Thyroid gland (tissue), 4 donors: ENCODE measurements around the gene NEMP1. TPM values are rescaled to one million over a fixed set of nuclear protein-coding genes. Genes with fewer than 3 reads are reported as not detected.

Source experiments
- DNase-seq, 2 donors: peaks; one replicate each; pipeline ENCODE4 v3.0.0-alpha.2; 2019
- H3K27ac ChIP-seq, 3 donors: fragments of 200-600 bp; sonication (generic); 1 replicate in 2 of 3; 2 replicates in 1 of 3; pipeline ENCODE4 v1.5.1; 2016 to 2019; ENCODE audit warnings: mild to moderate bottlenecking in 1 of 3, moderate library complexity in 1 of 3
- H3K27me3 ChIP-seq: fragments of 200-600 bp; sonication (generic); one replicate; pipeline ENCODE4 v1.5.1; 2019
- H3K36me3 ChIP-seq, 2 donors: fragments of 200-600 bp; sonication (generic); one replicate each; pipeline ENCODE4 v1.5.1; 2016 to 2019
- H3K4me1 ChIP-seq, 2 donors: fragments of 200-600 bp; sonication (generic); one replicate each; pipeline ENCODE4 v1.5.1; 2017 to 2019
- H3K4me3 ChIP-seq, 3 donors: fragments of 200-600 bp; sonication (generic); replicated peaks in 1 of 3; 1 replicate in 2 of 3; 2 replicates in 1 of 3; pipeline ENCODE4 v1.5.1; 2016; ENCODE audit warnings: mild to moderate bottlenecking in 1 of 3
- H3K9me3 ChIP-seq: fragments of 200-600 bp; sonication (generic); one replicate; pipeline ENCODE4 v1.5.1; 2017
- POLR2A ChIP-seq, 2 donors: fragments of 450-650 bp; IDR thresholded peaks; one replicate each; pipeline ENCODE4 v1.6.1; 2017; ENCODE audit warnings: antibody characterized with exemption in 2 of 2, mild to moderate bottlenecking in 2 of 2, moderate library complexity in 1 of 2
- WGBS, 2 donors: methylation state at CpG; one replicate each; pipeline ENCODE4 v1.1.5; 2017; 5-methylcytosine and 5-hydroxymethylcytosine counted together
- intact Hi-C: fragments of 100-400 bp; cut with DNase I; formaldehyde crosslinking; loops from one replicate; pipeline ENCODE4 v1.15.1; 2023
- total RNA-seq, 4 donors: library from RNA; depleted of rRNA; stranded (reverse); fragments of >200 nt; gene quantifications; one replicate each; pipeline ENCODE4 v1.2.3, GENCODE V29; 2016
- TF ChIP-seq, protein P1 (sequence below), 6 experiments: fragments of 200-600 bp in 3 of 6; fragments of 450-650 bp in 3 of 6; sonication (generic) in 3 of 6; IDR thresholded peaks; one replicate each; pipeline ENCODE4 v1.5.1; 2016 to 2019; ENCODE audit warnings: antibody characterized with exemption in 6 of 6, mild to moderate bottlenecking in 2 of 6, inconsistent platforms in 1 of 6, moderate library complexity in 1 of 6

NEMP1 gene
- total RNA-seq, 4 donors from 2014 or later, result 5.6 to 10.9 (median 9.2) TPM

DNA sequence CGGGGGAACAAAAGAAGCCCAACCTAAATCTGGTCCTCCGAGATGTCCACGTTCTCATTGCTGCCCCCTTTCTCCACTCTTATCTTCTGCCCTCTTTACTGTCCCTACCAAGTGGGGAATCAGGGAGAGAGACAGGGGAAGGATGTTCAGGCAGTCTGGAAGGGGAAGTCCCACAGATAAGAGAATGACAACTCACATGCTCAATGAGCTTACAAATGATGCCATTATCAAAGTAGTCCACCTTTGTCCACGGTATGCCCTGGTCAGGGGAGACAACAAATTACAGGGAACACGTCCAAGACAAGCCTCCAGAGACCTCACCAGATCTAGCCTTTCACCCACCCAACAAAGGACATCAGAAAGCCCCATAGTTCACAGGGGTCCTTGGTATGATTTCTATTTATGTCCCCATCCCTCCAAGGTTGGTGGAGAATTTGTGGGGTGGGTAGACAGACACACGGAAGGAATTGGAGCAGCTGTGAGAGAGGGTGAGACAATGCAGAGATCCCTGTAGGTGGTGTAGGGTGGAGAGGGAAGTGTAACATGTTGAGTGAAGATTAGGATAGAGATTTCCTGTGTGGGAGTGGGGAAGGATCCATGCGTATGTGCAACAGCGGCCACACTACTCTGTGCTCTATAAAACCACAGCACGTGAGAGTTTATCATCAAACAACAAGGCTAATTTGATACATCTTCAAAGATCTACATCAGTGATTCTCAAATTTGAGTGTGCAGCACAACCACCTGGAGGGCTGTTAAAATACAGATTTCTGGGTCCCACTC, 39.4 kb downstream of the NEMP1 start:
- intact Hi-C loops, result no loop called here
- DNase-seq, result no peak
- TF ChIP-seq, protein P1, sequence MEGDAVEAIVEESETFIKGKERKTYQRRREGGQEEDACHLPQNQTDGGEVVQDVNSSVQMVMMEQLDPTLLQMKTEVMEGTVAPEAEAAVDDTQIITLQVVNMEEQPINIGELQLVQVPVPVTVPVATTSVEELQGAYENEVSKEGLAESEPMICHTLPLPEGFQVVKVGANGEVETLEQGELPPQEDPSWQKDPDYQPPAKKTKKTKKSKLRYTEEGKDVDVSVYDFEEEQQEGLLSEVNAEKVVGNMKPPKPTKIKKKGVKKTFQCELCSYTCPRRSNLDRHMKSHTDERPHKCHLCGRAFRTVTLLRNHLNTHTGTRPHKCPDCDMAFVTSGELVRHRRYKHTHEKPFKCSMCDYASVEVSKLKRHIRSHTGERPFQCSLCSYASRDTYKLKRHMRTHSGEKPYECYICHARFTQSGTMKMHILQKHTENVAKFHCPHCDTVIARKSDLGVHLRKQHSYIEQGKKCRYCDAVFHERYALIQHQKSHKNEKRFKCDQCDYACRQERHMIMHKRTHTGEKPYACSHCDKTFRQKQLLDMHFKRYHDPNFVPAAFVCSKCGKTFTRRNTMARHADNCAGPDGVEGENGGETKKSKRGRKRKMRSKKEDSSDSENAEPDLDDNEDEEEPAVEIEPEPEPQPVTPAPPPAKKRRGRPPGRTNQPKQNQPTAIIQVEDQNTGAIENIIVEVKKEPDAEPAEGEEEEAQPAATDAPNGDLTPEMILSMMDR (IDR thresholded peaks at IDR 0.05), result no peak
- TF ChIP-seq POLR2A (IDR thresholded peaks at IDR 0.05), result no peak
- Histone ChIP-seq H3K36me3 (no peaks in the 10 kb centered on the region), H3K4me1 (no peaks in the 10 kb centered on the region), H3K27ac (no peak overlapping the region), H3K27me3 (no peaks in the 10 kb centered on the region), H3K4me3 (no peak overlapping the region), H3K9me3 (no peaks in the 10 kb centered on the region)
- 86 to 88% methylated on average over 9 of the region's 9 CpGs for WGBS, 2 donors

DNA sequence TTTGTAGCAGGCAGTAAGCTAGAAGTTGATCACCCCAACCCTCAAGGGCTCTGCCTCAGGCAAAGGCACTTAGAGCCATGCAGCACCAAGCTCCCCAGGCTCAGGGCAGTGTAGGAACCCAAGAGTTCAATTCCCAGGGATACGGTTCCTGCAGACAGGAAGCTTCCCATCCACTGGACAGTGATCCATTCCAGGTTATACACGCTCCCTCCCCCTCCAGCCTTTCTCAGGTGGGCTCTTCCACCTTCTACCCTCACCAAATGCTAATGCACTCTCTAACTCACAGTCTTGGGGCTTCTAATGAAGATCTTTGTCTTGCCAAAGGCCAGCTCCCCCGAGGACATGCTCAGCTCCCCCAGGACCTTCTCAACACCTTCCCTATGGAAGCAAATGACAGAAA, 41.3 kb downstream of the NEMP1 start:
- Histone ChIP-seq H3K27ac (no peak overlapping the region), H3K4me3 (no peak overlapping the region), H3K4me1 (no peaks in the 10 kb centered on the region), H3K36me3 (no peaks in the 10 kb centered on the region), H3K27me3 (no peaks in the 10 kb centered on the region), H3K9me3 (no peaks in the 10 kb centered on the region)
- 50 to 61% methylated on average over 3 of the region's 3 CpGs for WGBS, 2 donors
- intact Hi-C loops, result no loop called here
- DNase-seq, result no peak
- no peak for TF ChIP-seq POLR2A (IDR thresholded peaks at IDR 0.05)
- TF ChIP-seq, protein P1 (IDR thresholded peaks at IDR 0.05), result no peak

DNA sequence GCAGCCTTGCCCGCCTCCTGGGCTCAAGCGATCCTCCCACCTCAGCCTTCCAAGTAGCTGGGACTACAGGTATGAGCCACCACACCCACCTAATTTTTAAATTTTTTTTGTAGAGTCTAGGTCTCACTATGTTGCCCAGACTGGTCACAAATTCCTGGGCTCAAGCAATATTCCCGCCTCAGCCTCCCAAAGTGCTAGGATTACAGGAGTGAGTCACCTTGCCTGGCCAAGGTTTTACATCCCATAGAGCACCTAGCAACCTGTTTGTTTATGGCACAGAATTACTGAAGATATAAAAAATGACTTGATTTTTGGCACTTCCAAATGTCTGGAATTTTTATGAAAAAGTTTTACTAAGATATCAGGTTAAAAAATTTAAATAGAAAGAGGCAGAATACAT, 45.2 kb downstream of the NEMP1 start:
- H3K27me3 ChIP-seq, result no peaks in the 10 kb centered on the region
- no peak overlapping the region for H3K4me3 ChIP-seq
- intact Hi-C loops, result no loop called here
- WGBS, 2 donors, result 95 to 97% methylated on average over 3 of the region's 3 CpGs
- no peak for DNase-seq
- TF ChIP-seq, protein P1 (IDR thresholded peaks at IDR 0.05), result no peak
- TF ChIP-seq POLR2A (IDR thresholded peaks at IDR 0.05), result no peak
- H3K4me1 ChIP-seq, result no peaks in the 10 kb centered on the region
- H3K9me3 ChIP-seq, result no peaks in the 10 kb centered on the region
- H3K27ac ChIP-seq, result no peak overlapping the region
- H3K36me3 ChIP-seq, result no peaks in the 10 kb centered on the region

DNA sequence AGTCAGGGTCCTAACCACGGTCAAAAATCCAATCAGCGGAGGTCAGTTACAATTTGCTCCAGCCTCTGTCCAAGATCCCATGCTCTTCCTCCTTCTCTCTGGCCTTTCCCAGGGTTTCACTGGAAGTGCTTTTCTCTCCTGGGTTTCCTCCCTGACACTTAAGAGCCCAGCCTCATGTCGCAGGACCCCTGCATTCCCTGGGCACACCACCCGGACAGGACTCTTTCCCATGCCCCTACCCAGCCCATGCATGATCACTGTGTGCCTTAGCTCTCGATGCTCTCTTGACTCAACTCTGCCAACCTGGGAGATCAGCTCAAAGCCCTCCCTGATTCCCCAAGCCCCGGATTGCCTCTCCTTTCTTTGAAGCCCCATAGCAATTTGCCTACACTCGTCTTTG, 46.8 kb downstream of the NEMP1 start:
- no peaks in the 10 kb centered on the region for H3K36me3 ChIP-seq
- no peaks in the 10 kb centered on the region for H3K27me3 ChIP-seq
- WGBS, 2 donors, result 78 to 81% methylated on average over 7 of the region's 7 CpGs
- TF ChIP-seq, protein P1 (IDR thresholded peaks at IDR 0.05), result no peak
- TF ChIP-seq POLR2A (IDR thresholded peaks at IDR 0.05), result no peak
- no peak overlapping the region for H3K4me3 ChIP-seq
- H3K4me1 ChIP-seq, result no peaks in the 10 kb centered on the region
- no peaks in the 10 kb centered on the region for H3K9me3 ChIP-seq
- no peak overlapping the region for H3K27ac ChIP-seq
- intact Hi-C loops, result no loop called here
- DNase-seq, result no peak

DNA sequence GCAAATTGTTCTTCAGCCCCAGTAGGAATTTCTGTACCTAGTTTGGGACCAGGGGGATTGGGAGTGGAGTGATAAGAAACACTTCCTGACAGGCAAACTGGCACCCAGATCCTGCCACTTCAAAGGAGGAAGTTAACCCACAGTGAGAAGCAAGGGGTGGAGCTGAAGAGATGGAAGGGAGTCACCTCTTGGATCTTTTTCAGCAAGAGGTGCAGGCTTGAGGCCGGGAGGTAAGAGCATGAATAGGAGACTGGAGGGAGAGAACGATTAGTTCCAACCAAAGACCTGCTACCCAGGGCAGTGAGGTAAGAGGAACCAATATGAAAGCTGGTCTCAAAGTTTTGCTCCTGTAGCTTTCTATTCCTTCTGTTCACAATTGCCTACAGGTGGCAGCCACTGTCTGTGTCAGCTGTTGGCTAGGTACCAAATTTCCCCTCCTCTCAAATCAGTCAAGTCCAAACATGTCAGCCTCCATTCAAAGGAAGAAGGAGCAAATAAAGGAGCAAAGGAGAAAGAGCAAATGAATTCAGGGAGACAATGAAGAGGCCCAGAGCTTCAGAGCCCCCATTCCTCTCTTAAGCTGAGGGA, 47.4 kb downstream of the NEMP1 start:
- 21 to 37% methylated on average over 2 of the region's 2 CpGs for WGBS, 2 donors
- no peak overlapping the region for H3K4me3 ChIP-seq
- H3K36me3 ChIP-seq, result no peaks in the 10 kb centered on the region
- H3K27me3 ChIP-seq, result no peaks in the 10 kb centered on the region
- H3K9me3 ChIP-seq, result no peaks in the 10 kb centered on the region
- intact Hi-C loops, result no loop called here
- TF ChIP-seq, protein P1 (IDR thresholded peaks at IDR 0.05), result no peak
- no peak for TF ChIP-seq POLR2A (IDR thresholded peaks at IDR 0.05)
- no peak overlapping the region for H3K27ac ChIP-seq
- no peaks in the 10 kb centered on the region for H3K4me1 ChIP-seq
- no peak for DNase-seq
